Stimulated activated CD8-positive, alpha-beta memory T cell treated with anti-CD3 and anti-CD28 coated beads, Interleukin-7, amount 100 ng/mL, for 1 hour (primary cell): ENCODE data around the gene ANGPTL7.

Source experiments
- DNase-seq, 2 donors: peaks; one replicate each; pipeline ENCODE4 v3.0.0-alpha.2; 2020; ENCODE audit warnings: low read depth in 2 of 2

ANGPTL7 gene

GRCh38 chr1:11204396-11205190 lies 15.4 kb downstream of the ANGPTL7 start:
- no peak for DNase-seq

DNA sequence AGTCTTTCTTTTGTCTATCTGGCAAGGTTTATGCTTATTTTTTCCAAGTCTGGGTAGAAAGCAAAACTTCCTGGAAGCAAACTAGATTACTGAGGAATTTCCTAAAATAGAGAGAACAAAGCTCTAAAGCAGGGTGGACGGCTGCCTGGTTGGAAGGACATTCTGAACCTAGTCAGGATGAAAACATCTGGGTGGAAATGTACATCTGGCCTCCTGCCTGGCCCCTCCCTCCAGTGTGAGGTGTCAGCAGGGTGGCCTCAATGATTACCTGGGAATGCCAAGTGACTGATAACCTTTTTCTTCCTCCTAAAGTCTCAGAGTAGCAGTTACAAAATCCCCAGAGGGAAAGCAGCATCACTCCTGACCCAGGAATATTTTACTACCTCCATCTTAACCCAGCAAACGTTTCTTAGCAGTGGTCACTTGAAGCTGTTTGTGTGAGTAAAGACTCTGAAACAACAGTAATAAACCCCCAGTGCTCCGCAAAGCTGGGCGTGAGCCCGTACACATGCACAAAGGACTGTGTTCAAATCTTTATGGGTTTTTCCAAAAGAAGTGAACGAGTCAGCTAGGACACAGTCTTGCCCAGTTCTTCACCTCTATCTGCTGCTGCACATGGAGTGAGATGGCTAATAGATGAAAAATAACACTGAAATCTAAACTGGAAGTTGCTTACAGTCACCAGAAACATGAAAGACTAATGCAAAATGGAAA lies 18.9 kb downstream of the ANGPTL7 start:
- DNase-seq = no peak

- no peak for DNase-seq
Measured at GRCh38 chr1:11211461-11211860, 22.3 kb downstream of the ANGPTL7 start.

- no peak for DNase-seq
Measured at GRCh38 chr1:11211925-11212587, 22.9 kb downstream of the ANGPTL7 start.

DNA sequence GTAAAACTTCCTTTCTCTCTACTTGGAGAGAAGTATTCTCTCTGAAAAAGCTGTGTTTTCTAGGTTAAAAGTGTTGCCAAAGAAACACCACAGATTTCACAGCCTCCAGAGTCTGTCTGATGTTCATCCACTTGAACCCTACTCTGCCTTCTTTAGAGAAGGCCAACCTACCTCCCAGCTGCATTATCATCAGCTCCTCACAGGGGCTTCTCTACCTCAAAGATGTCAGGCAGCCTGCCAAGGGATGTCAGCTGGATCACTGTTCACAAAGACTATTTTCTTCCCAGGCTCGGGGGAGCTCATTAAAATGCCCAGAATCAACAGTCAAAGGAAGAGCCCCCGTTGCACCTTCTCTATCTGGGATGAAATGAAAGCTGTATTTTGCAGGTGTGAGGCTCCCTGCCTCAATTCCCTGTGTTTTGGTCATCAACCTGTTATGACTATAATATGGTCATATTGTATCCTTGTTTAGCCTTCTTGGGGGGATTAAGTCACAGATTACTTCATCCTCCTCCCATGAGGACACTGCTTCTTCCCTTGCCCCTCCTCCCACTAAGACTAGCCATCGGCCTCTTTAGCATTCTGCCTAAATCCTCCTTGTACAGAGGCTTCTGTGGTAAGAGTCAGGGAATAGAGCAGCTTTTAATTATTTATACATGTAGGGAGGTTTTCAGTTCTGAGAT lies 25.7 kb downstream of the ANGPTL7 start:
- no peak for DNase-seq

GRCh38 chr1:11215381-11216005 lies 26.3 kb downstream of the ANGPTL7 start:
- no peak for DNase-seq

DNA sequence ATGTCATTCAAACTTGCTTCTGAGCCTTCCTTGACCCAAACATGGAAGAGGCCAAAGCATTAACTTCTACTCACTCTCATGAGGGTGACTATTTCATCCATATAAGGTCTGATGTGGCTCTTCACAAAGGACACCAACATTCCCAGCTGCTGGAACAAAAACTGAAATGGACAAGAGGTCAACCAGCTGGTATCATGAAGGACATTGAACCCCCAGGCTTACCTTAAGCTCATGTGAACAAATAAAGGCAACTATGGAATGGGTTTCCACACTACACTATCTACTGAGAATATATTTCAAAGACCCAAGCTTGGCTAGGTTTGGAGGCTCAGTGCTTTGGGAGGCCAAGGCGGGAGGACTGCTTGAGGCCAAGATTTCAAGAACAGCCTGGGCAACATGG lies 26.9 kb downstream of the ANGPTL7 start:
- DNase-seq = no peak

DNA sequence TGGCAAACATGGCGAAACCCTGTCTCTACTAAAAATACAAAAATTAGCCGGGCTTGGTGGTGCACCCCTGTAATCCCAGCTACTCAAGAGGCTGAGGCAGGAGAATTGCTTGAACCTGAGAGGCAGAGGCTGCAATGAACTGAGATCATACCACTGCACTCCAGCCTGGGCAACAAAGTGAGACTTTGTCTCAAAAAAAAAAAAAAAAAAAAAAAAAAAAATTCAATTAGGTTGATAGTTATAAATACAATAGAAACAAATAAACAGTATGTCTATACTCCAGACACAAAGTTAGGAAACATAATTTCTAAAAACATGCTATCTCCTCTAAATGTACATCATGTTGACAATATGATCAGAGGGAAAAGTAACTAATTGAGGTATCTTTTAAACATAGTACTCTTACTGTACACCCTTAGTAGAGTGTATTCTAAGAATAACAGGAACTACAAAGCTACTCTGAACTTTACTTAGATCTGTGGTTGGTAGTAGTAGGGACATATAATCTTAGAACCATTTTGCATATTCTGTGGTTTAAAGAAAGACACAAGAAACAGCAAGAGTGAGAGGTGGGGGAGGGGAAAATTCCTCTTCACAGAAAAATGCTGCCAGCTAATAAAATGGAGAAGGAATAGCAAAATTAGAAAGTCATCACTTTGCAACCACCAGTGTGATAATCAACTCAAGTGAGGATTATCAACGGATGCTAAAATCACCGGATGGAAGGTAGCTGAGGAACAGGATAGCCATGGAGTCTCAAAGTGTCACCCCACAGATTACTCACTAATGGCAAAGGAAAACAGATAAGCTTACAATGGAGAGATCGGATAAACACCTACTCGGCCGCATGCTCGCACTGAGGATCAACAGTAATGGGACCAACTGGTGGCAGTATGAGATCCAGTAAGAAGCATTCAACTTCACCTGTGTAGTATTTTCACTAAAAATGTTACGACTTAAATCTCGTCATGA lies 38.2 kb downstream of the ANGPTL7 start:
- no peak for DNase-seq

- DNase-seq = no peak
Measured at GRCh38 chr1:11229203-11229602, 40.0 kb downstream of the ANGPTL7 start.

DNA sequence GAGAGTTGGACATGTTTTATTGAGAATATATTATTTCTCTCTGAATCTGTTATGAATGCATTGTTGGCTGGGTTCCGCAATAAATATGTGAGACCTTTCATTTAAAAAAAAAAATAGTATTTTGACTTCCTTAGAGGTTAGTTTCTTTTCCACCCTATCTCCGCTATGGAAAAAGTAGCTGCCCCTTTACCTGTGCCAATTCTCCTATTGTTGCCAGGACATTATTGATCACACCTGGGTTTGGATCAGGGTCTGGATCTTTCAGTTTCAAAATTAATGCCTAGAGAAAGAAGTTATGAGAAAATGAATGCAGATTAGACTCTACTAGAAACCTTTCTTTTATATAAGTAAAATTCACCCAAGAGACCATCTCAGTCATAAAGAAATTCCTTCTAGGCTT lies 44.1 kb downstream of the ANGPTL7 start:
- no peak for DNase-seq

DNA sequence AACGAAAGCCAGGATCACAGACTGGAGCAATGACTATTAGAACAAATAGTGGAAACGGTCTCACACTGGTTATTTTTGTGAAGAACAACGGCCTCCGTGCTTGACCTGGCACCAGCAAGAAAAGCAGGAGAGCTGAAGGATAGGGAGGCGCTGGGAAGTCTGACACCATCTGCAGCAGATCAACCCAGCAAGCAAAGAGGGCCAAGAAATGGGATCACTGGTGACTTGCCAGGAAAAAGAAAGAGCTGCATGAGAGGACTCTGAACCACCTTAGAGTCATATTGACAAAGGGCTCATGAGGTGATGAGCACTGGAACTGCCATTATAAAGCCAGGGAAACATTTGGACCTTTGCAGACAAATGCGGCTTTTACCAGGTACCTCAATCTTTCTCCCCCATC lies 48.2 kb downstream of the ANGPTL7 start:
- DNase-seq = no peak

DNA sequence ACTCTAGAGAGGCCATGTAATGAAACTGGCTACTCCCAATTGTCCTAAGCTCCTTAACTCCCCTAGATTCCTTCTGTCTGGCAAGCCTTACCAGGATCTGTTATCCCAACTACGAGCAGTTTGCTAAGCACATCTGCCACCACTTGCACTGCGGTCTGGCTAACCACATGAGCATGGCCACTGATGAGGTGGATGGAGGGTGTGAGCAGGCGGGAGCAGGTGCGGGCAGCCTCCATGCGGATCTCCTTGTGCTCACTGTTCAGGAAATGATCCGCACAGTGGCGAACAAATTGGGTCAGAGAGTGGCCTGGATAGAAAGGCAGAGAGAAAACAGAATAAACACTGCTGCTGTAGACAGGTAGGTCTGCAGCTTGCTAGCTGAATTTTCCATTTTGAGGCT lies 49.2 kb downstream of the ANGPTL7 start:
- no peak for DNase-seq

GRCh38 chr1:11245248-11245647 lies 56.1 kb downstream of the ANGPTL7 start:
- DNase-seq = no peak
